HEK293 (cell line): Measurements from ENCODE around the gene FSIP1.

Experiments
- CTCF ChIA-PET: fragments of 350-600 bp; formaldehyde crosslinking; extraction: SDS; loops from one replicate; lab custom pipeline; 2021; ENCODE audit warnings: antibody characterized with exemption; lab: Yijun Ruan, JAX
- POLR2A ChIA-PET: fragments of 300-600 bp; formaldehyde crosslinking; extraction: SDS; loops from one replicate; lab custom pipeline; 2020; ENCODE audit warnings: antibody characterized with exemption, inconsistent platforms; lab: Yijun Ruan, JAX
- H3K27ac ChIP-seq: fragments of 200-500 bp; sonication (Bioruptor generic); 2 replicates; pipeline ENCODE4 v1.5.1; 2014; ENCODE audit warnings: low read depth, low read length, control low read depth, inconsistent platforms; ENCODE audit errors: extremely low read depth
- H3K36me3 ChIP-seq, 2 experiments: fragments of 200-500 bp in 1 of 2; sonication (Bioruptor generic) in 1 of 2; 1 replicate in 1 of 2; 2 replicates in 1 of 2; pipeline ENCODE4 v1.5.1; 2014 to 2017; ENCODE audit warnings: inconsistent platforms in 2 of 2, low read length in 2 of 2; ENCODE audit not compliant: control insufficient read depth in 2 of 2, insufficient read depth in 1 of 2
- H3K4me1 ChIP-seq: fragments of 200-500 bp; sonication (Bioruptor generic); 2 replicates; pipeline ENCODE4 v1.5.1; 2014; ENCODE audit warnings: mild to moderate bottlenecking, low read length, inconsistent platforms; ENCODE audit not compliant: control insufficient read depth, insufficient read depth
- H3K4me3 ChIP-seq: 2 replicates; pipeline ENCODE4 v1.5.1; 2011; ENCODE audit warnings: low read depth, mild to moderate bottlenecking, control low read depth, low read length, moderate library complexity
- H3K9me3 ChIP-seq: fragments of 200-500 bp; sonication (Bioruptor generic); 2 replicates; pipeline ENCODE4 v1.5.1; 2014; ENCODE audit warnings: low read depth, low read length, inconsistent platforms; ENCODE audit not compliant: control insufficient read depth, insufficient read depth
- GLI4 ChIP-seq: fragments of 450-650 bp; formaldehyde crosslinking; IDR thresholded peaks from 2 replicates; pipeline ENCODE4 v1.5.1; 2016; ENCODE audit warnings: missing biosample characterization, missing genetic modification characterization
- KLF7 ChIP-seq: fragments of 450-650 bp; formaldehyde crosslinking; IDR thresholded peaks from 2 replicates; pipeline ENCODE4 v1.5.1; 2016; ENCODE audit warnings: missing biosample characterization, missing genetic modification characterization, borderline replicate concordance
- OVOL3 ChIP-seq: fragments of 450-650 bp; formaldehyde crosslinking; IDR thresholded peaks from 2 replicates; pipeline ENCODE4 v1.5.1; 2016; ENCODE audit warnings: missing biosample characterization, missing genetic modification characterization
- SCRT2 ChIP-seq: fragments of 450-650 bp; formaldehyde crosslinking; IDR thresholded peaks from 2 replicates; pipeline ENCODE4 v1.5.1; 2016; ENCODE audit warnings: missing biosample characterization, missing genetic modification characterization
- SP2 ChIP-seq: fragments of 450-650 bp; formaldehyde crosslinking; IDR thresholded peaks from 2 replicates; pipeline ENCODE4 v1.5.1; 2016; ENCODE audit warnings: missing biosample characterization, missing genetic modification characterization
- TRIM28 ChIP-seq: IDR thresholded peaks from 2 replicates; pipeline ENCODE4 v1.6.1; 2011; ENCODE audit warnings: low read length, control low read depth, borderline replicate concordance
- YY1 ChIP-seq: fragments of 450-650 bp; formaldehyde crosslinking; IDR thresholded peaks from 2 replicates; pipeline ENCODE4 v1.5.1; 2018; ENCODE audit warnings: missing biosample characterization, missing genetic modification characterization
- ZBTB17 ChIP-seq: fragments of 450-650 bp; formaldehyde crosslinking; IDR thresholded peaks from 2 replicates; pipeline ENCODE4 v1.5.1; 2016; ENCODE audit warnings: missing biosample characterization, missing genetic modification characterization
- ZBTB21 ChIP-seq: fragments of 450-650 bp; formaldehyde crosslinking; IDR thresholded peaks from 2 replicates; pipeline ENCODE4 v1.5.1; 2017; ENCODE audit warnings: missing biosample characterization, missing genetic modification characterization
- ZFP69B ChIP-seq: fragments of 450-650 bp; formaldehyde crosslinking; IDR thresholded peaks from 2 replicates; pipeline ENCODE4 v1.5.1; 2016; ENCODE audit warnings: missing biosample characterization, missing genetic modification characterization
- ZNF140 ChIP-seq: fragments of 450-650 bp; formaldehyde crosslinking; IDR thresholded peaks from 2 replicates; pipeline ENCODE4 v1.5.1; 2016; ENCODE audit warnings: missing biosample characterization, missing genetic modification characterization
- ZNF146 ChIP-seq: fragments of 450-650 bp; formaldehyde crosslinking; IDR thresholded peaks from 2 replicates; pipeline ENCODE4 v1.5.1; 2016; ENCODE audit warnings: missing biosample characterization, missing genetic modification characterization
- ZNF292 ChIP-seq: fragments of 450-650 bp; formaldehyde crosslinking; IDR thresholded peaks from 2 replicates; pipeline ENCODE4 v1.5.1; 2016; ENCODE audit warnings: low read depth, missing biosample characterization, missing genetic modification characterization, borderline replicate concordance
- ZNF426 ChIP-seq: fragments of 450-650 bp; formaldehyde crosslinking; IDR thresholded peaks from 2 replicates; pipeline ENCODE4 v1.5.1; 2017; ENCODE audit warnings: missing biosample characterization, missing genetic modification characterization, mild to moderate bottlenecking, inconsistent platforms, moderate library complexity
- ZNF510 ChIP-seq: fragments of 450-650 bp; formaldehyde crosslinking; IDR thresholded peaks from 2 replicates; pipeline ENCODE4 v1.5.1; 2018; ENCODE audit warnings: mild to moderate bottlenecking, missing genetic modification characterization, missing biosample characterization; ENCODE audit not compliant: insufficient replicate concordance
- ZNF549 ChIP-seq: fragments of 450-650 bp; IDR thresholded peaks from 2 replicates; pipeline ENCODE4 v1.5.1; 2018; ENCODE audit warnings: missing biosample characterization, missing genetic modification characterization, mild to moderate bottlenecking, inconsistent platforms, moderate library complexity
- ZNF670 ChIP-seq: fragments of 450-650 bp; formaldehyde crosslinking; IDR thresholded peaks from 2 replicates; pipeline ENCODE4 v1.5.1; 2016; ENCODE audit warnings: missing biosample characterization, missing genetic modification characterization, low read depth
- ZNF776 ChIP-seq: fragments of 450-650 bp; formaldehyde crosslinking; IDR thresholded peaks from 2 replicates; pipeline ENCODE4 v1.5.0; 2017; ENCODE audit warnings: missing biosample characterization, missing genetic modification characterization, borderline replicate concordance
- ZNF777 ChIP-seq: fragments of 450-650 bp; formaldehyde crosslinking; IDR thresholded peaks from 2 replicates; pipeline ENCODE4 v1.5.1; 2017; ENCODE audit warnings: missing biosample characterization, missing genetic modification characterization, borderline replicate concordance
- ZSCAN16 ChIP-seq: fragments of 450-650 bp; formaldehyde crosslinking; IDR thresholded peaks from 2 replicates; pipeline ENCODE4 v1.5.1; 2016; ENCODE audit warnings: missing biosample characterization, missing genetic modification characterization
- TF ChIP-seq, protein P1 (sequence below): fragments of 450-650 bp; formaldehyde crosslinking; IDR thresholded peaks from 2 replicates; pipeline ENCODE4 v1.5.1; 2016; ENCODE audit warnings: missing biosample characterization, missing genetic modification characterization

Gene FSIP1

DNA sequence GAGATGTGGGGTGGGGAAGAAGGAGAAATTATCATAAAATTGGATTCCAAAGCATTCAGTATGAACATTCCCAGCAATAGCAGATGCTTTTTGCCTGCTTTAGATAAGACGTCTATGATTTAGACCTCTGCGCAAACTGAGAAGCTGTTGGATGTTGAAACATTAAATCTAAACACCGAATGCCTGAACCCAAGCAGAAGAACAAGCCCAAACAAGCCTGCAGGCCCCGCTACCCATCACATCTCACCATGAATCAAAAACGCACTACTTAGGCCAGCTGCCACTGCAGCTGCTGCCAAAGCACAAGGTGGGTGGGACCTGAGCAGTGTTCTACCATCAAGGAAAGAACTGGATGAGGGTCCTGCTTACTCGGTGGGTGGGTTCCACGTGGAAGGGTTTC, 226.2 kb downstream of the FSIP1 start:
- no peak overlapping the region for H3K27ac ChIP-seq
- POLR2A ChIA-PET, result no interaction called here
- H3K9me3 ChIP-seq, result no peaks in the 10 kb centered on the region
- H3K4me1 ChIP-seq, result 0 out of 2 replicates have a peak, but pooled peaks cover 3% of the 10 kb centered on the region
- TF ChIP-seq ZNF776, result no peak
- no peak for TF ChIP-seq YY1 (tag by site-specific recombination)
- TF ChIP-seq ZNF426 (tag by site-specific recombination), result no peak
- no peak for TF ChIP-seq ZNF670
- no peak for TF ChIP-seq ZSCAN16
- TF ChIP-seq ZNF510 (tag by site-specific recombination), result no peak
- TF ChIP-seq, all 188 proteins: peak for 0
- no peak overlapping the region for H3K4me3 ChIP-seq
- CTCF ChIA-PET, result no interaction called here
- no peaks in the 10 kb centered on the region for H3K36me3 ChIP-seq

GRCh38 chr15:39555885-39556284, 226.8 kb downstream of the FSIP1 start:
- Histone ChIP-seq H3K4me1 (0 out of 2 replicates have a peak, but pooled peaks cover 3% of the 10 kb centered on the region), H3K27ac (no peak overlapping the region), H3K9me3 (no peaks in the 10 kb centered on the region), H3K4me3 (no peak overlapping the region), H3K36me3 (no peaks in the 10 kb centered on the region)
- ChIA-PET CTCF (interaction anchor here (0.8 kb wide), 1 partner anchor 23 kb away, joined by 3 read pairs; no protein-coding TSS in a partner anchor), POLR2A (no interaction called here)
- no peak for TF ChIP-seq KLF7 (tag by site-specific recombination)
- TF ChIP-seq ZBTB17, result peak; percentile 52; the same call in 1 of the 2 replicates
- TF ChIP-seq SCRT2 (tag by site-specific recombination), result peak; percentile 55; the same call in 1 of the 2 replicates
- no peak for TF ChIP-seq ZNF146
- no peak for TF ChIP-seq ZNF510 (tag by site-specific recombination)
- no peak for TF ChIP-seq ZNF140 (tag by site-specific recombination)

DNA sequence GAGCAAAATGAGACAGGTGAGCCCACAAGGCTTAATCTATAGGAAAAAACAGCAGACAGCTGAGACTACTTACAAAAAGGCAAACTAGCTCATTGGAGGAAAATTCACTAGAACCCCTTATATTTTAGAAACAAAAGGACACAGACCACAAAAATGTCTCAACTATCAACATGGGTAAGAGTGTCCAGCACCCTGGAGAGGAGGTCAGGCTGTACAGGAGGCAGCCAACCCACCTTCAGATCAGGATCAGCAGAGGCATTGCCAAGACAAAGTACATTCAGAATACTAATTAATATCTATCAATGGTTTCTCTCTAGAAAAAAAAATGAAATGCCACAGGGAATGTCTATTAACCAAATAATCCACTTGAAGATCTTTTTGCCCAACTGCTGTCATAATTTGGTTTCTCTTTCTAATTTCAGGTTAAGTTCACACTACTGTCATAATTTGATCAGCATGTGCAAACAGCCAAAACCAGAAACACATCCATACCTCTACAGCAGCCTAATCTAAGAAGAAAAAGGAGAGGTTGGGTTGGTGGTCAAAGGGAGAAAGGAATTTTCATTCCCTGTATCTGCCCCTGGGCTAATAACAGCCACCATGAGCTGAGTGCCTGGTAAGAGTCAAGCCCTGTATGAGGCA, 227.8 kb downstream of the FSIP1 start:
- no peak overlapping the region for H3K27ac ChIP-seq
- ChIA-PET CTCF (no interaction called here), POLR2A (no interaction called here)
- no peak overlapping the region for H3K4me3 ChIP-seq
- H3K4me1 ChIP-seq, result 0 out of 2 replicates have a peak, but pooled peaks cover 3% of the 10 kb centered on the region
- TF ChIP-seq GLI4 (tag by site-specific recombination), result no peak
- TF ChIP-seq SP2 (tag by site-specific recombination), result no peak
- no peak for TF ChIP-seq OVOL3 (tag by site-specific recombination)
- no peak for TF ChIP-seq TRIM28
- TF ChIP-seq ZNF292 (tag by site-specific recombination), result no peak
- no peak for TF ChIP-seq ZNF777 (tag by site-specific recombination)
- TF ChIP-seq ZFP69B (tag by site-specific recombination), result no peak
- no peak for TF ChIP-seq ZBTB21 (tag by site-specific recombination)
- no peak for TF ChIP-seq ZNF549
- TF ChIP-seq, protein P1, sequence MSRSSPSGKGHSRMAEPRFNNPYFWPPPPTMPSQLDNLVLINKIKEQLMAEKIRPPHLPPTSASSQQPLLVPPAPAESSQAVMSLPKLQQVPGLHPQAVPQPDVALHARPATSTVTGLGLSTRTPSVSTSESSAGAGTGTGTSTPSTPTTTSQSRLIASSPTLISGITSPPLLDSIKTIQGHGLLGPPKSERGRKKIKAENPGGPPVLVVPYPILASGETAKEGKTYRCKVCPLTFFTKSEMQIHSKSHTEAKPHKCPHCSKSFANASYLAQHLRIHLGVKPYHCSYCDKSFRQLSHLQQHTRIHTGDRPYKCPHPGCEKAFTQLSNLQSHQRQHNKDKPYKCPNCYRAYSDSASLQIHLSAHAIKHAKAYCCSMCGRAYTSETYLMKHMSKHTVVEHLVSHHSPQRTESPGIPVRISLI (tag by site-specific recombination), result no peak
- no peaks in the 10 kb centered on the region for H3K9me3 ChIP-seq
- H3K36me3 ChIP-seq, result no peaks in the 10 kb centered on the region
